DOHH2 (cell line): ENCODE results near the gene NFKBIE.

Experiments
- H3F3A ChIP-seq: fragments of 200-600 bp; sonication (generic), shearing (Covaris generic); 2 replicates; pipeline ENCODE4 v1.6.0; 2016; ENCODE audit warnings: antibody characterized with exemption, mild to moderate bottlenecking; ENCODE audit not compliant: control insufficient read depth, insufficient read depth
- H3K27ac ChIP-seq: fragments of 200-600 bp; sonication (generic); 2 replicates; pipeline ENCODE4 v1.5.1; 2014; ENCODE audit warnings: low read depth, mild to moderate bottlenecking, low read length, moderate library complexity
- H3K27me3 ChIP-seq: fragments of 200-600 bp; sonication (generic); 2 replicates; pipeline ENCODE4 v1.6.1; 2014; ENCODE audit warnings: mild to moderate bottlenecking, low read length, mixed read lengths; ENCODE audit not compliant: control insufficient read depth
- H3K36me3 ChIP-seq: fragments of 200-600 bp; sonication (generic); 2 replicates; pipeline ENCODE4 v1.6.1; 2014; ENCODE audit warnings: mild to moderate bottlenecking, low read length, moderate library complexity, mixed read lengths; ENCODE audit not compliant: control insufficient read depth
- H3K4me1 ChIP-seq: fragments of 200-600 bp; sonication (generic); 2 replicates; pipeline ENCODE4 v1.6.1; 2014; ENCODE audit warnings: mild to moderate bottlenecking, low read length, mixed read lengths; ENCODE audit not compliant: control insufficient read depth
- H3K4me2 ChIP-seq: fragments of 200-600 bp; sonication (generic); 2 replicates; pipeline ENCODE4 v1.6.0; 2014; ENCODE audit warnings: mild to moderate bottlenecking, low read length, moderate library complexity
- H3K4me3 ChIP-seq: fragments of 200-600 bp; sonication (generic); 2 replicates; pipeline ENCODE4 v1.5.1; 2014; ENCODE audit warnings: mild to moderate bottlenecking, low read length, mixed read lengths
- H3K79me2 ChIP-seq: fragments of 200-600 bp; sonication (generic); 2 replicates; pipeline ENCODE4 v1.6.1; 2014; ENCODE audit warnings: mild to moderate bottlenecking, low read length, mixed read lengths; ENCODE audit not compliant: control insufficient read depth
- H3K9me2 ChIP-seq: fragments of 200-600 bp; sonication (generic); replicated peaks from 2 replicates; pipeline ENCODE4 v1.6.1; 2014; ENCODE audit warnings: mild to moderate bottlenecking, low read length, mixed read lengths; ENCODE audit not compliant: control insufficient read depth
- H3K9me3 ChIP-seq: fragments of 200-600 bp; sonication (generic); 2 replicates; pipeline ENCODE4 v1.6.1; 2014; ENCODE audit warnings: antibody characterized with exemption, low read length, mixed read lengths; ENCODE audit not compliant: control insufficient read depth, insufficient read depth
- H4K20me1 ChIP-seq: fragments of 200-600 bp; sonication (generic); 2 replicates; pipeline ENCODE4 v1.6.0; 2014; ENCODE audit warnings: low read depth, mild to moderate bottlenecking, antibody characterized with exemption, low read length, moderate library complexity; ENCODE audit not compliant: control insufficient read depth, insufficient read depth
- CTCF ChIP-seq: fragments of 200-600 bp; sonication (generic); IDR thresholded peaks from one replicate; pipeline ENCODE4 v1.5.1; 2014; ENCODE audit warnings: antibody characterized with exemption, mild to moderate bottlenecking, low read depth, low read length; ENCODE audit not compliant: poor library complexity, severe bottlenecking
- EZH2phosphoT487 ChIP-seq: fragments of 200-600 bp; sonication (generic); IDR thresholded peaks from 2 replicates; pipeline ENCODE4 v1.6.1; 2017; ENCODE audit warnings: borderline replicate concordance, mild to moderate bottlenecking, antibody characterized with exemption, low read length, moderate library complexity, mixed read lengths

Gene NFKBIE

DNA sequence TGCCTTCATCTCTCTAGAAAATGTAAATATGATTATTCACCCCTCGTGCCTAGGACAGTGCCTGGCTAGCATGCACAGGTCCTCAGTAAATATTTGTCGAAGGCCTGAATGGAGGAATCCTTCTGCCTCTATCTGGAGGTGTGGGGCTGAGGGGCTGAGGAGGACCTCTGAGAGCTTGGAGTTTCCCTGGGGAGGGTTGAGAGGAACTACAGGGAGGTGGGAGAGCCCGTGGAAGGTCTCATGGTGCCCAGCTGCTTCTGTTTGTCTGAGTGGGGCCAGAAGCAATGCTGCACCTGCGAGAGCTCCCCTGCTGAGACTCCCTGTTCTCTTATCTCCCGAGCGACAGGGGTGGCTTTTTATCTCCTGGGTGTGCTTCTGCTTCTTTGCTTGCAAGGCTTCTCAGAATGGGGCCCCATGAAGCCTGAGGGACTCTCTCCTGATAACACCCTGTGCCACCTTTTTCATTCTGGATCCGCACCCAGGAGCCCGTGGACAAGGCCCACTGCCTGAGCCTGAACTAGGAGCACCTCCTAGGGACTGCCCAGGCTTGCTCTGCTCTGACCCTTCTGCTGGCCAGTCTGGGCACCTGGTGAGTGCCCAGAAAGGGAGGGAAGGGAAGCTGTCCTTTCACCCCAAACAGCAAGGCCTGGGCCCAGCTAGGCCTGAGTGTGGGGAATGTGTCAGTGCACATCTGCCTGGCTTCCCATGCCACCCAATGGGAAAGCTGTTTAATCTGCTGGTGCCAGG is 39.6 kb downstream of the NFKBIE start:
- H3K9me2 ChIP-seq = no peaks in the 10 kb centered on the region
- H3K36me3 ChIP-seq = peaks cover 57% of the 10 kb centered on the region
- H3K9me3 ChIP-seq = no peaks in the 10 kb centered on the region
- peaks cover 12% of the 10 kb centered on the region; the same call in 1 of the 2 replicates for H4K20me1 ChIP-seq
- H3K27ac ChIP-seq = peak overlapping the region; percentile 3; the same call in 1 of the 2 replicates
- H3K4me1 ChIP-seq = peaks cover 48% of the 10 kb centered on the region
- peaks cover 49% of the 10 kb centered on the region for H3K79me2 ChIP-seq
- peak overlapping the region; percentile 87 for H3K4me3 ChIP-seq
- TF ChIP-seq EZH2phosphoT487 = no peak
- no peak for TF ChIP-seq CTCF
- H3F3A ChIP-seq = peaks cover 4% of the 10 kb centered on the region
- H3K27me3 ChIP-seq = no peaks in the 10 kb centered on the region
- peak overlapping the region; percentile 96 for H3K4me2 ChIP-seq

GRCh38 chr6:44224965-44225305 is 40.4 kb downstream of the NFKBIE start:
- H3K36me3 ChIP-seq = peaks cover 49% of the 10 kb centered on the region
- H3K79me2 ChIP-seq = peaks cover 49% of the 10 kb centered on the region
- no peaks in the 10 kb centered on the region for H3K9me3 ChIP-seq
- peak overlapping the region; percentile 96 for H3K4me2 ChIP-seq
- no peak overlapping the region for H3K27ac ChIP-seq
- peaks cover 51% of the 10 kb centered on the region for H3K4me1 ChIP-seq
- no peaks in the 10 kb centered on the region for H3K9me2 ChIP-seq
- no peaks in the 10 kb centered on the region for H3K27me3 ChIP-seq
- no peak for TF ChIP-seq EZH2phosphoT487
- no peak for TF ChIP-seq CTCF
- peaks cover 9% of the 10 kb centered on the region for H3F3A ChIP-seq
- H4K20me1 ChIP-seq = peaks cover 12% of the 10 kb centered on the region; the same call in 1 of the 2 replicates
- peak overlapping the region; percentile 87 for H3K4me3 ChIP-seq

DNA sequence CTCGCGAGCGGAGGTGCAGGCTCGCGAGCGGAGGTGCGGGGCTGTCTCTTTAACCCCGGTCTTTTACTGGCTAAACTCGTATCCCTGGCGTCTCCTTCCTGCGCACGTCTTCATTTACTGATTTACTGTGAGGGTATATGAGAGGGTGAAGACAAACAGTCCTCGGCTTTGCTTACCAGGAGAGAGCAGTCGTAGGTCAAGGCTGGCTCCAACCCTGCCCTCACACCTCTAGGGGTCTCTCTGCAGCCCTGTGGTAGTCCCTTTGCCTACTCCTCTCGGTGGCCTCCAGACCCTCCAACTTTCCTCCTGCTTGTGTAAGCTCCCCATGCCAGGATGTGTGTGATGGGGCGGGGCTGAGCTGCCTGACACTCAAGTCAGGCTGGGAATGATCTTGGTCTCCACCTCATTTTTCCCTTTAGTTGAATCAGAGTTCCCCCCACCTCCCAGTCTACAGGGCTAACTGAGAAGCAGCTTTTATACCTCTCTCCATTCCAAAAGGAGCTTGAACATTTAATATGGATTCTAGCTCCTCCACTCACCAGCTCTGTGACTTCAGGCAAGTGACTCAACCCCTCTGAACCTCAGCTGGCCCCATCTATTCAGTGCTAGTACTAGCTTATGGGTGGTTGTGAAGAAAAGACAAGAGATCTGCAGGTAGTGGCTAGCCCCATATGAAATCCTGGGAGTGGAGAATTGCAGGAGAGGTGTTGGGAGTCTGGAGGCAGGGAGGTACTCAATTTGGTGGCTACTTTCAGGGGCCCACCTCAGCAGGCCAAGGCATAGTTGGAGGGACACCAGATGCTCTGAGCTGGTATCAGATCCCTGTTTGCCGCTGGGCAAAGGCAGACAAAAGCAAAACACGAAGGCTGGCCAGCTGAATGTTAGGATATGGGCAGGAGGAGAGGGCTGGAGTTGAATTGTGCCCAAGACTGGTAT is 41.1 kb downstream of the NFKBIE start:
- peaks cover 57% of the 10 kb centered on the region for H3K4me1 ChIP-seq

More for the DNA sequence above, 41.1 kb downstream of the NFKBIE start:
- Histone ChIP-seq H3K4me3 (peak overlapping the region; percentile 87), H3K79me2 (peaks cover 49% of the 10 kb centered on the region), H3K9me2 (no peaks in the 10 kb centered on the region), H4K20me1 (peaks cover 12% of the 10 kb centered on the region; the same call in 1 of the 2 replicates), H3K36me3 (peaks cover 43% of the 10 kb centered on the region), H3K27ac (peak overlapping the region; percentile 72), H3K4me2 (peak overlapping the region; percentile 96), H3F3A (peaks cover 12% of the 10 kb centered on the region), H3K9me3 (no peaks in the 10 kb centered on the region), H3K27me3 (no peaks in the 10 kb centered on the region)
- TF ChIP-seq EZH2phosphoT487 (no peak), CTCF (peak; percentile 65)
